Left colon (tissue), 2 donors: ENCODE results near the gene TRIM50. TPM values are rescaled to one million over a fixed set of nuclear protein-coding genes. Genes with fewer than 3 reads are reported as not detected.
"Not testable (repeated sequence)": the region's sequence is repeated elsewhere in the genome, so short reads cannot be mapped to it uniquely, and the experiment has no call there.

ENCODE experiments used
- ATAC-seq: fragments of 200-7000 bp; cut with Tn5 transposase; one replicate; pipeline ENCODE4 v1.9.1; 2020; ENCODE audit warnings: mild to moderate bottlenecking, moderate library complexity
- DNase-seq, 2 donors: peaks; one replicate each; pipeline ENCODE4 v3.0.0-alpha.2; 2020
- intact Hi-C, 2 donors: fragments of 100-400 bp; cut with DNase I in 1 of 2; cut with micrococcal nuclease in 1 of 2; formaldehyde crosslinking; loops; one replicate each; pipeline versions ENCODE4 v1.11.2 to v1.14.0; 2022; cut with DNase I, micrococcal nuclease
- long read RNA-seq: library from polyadenylated mRNA; unstranded; transcript quantifications from one replicate; pipeline ENCODE4 v2.0.0, GENCODE V29; 2021
- total RNA-seq, 2 donors: library from RNA; stranded (reverse); fragmentation: NEBNext Ultra II Directional; extraction: Animal tissue kit (Norgen Biotek cat#: 25700); gene quantifications; one replicate each; pipeline ENCODE4 v1.2.1, GENCODE V29; 2021
- donor health status: DM: no; HTN: no; CAD: no.
- donor health status: DM: yes; HTN: yes; CAD: no.

Gene TRIM50
- total RNA-seq, result under 1 TPM in 1 of 2 donors, not detected in 1; 0.28 TPM
- long read RNA-seq, result 0 reads

DNA sequence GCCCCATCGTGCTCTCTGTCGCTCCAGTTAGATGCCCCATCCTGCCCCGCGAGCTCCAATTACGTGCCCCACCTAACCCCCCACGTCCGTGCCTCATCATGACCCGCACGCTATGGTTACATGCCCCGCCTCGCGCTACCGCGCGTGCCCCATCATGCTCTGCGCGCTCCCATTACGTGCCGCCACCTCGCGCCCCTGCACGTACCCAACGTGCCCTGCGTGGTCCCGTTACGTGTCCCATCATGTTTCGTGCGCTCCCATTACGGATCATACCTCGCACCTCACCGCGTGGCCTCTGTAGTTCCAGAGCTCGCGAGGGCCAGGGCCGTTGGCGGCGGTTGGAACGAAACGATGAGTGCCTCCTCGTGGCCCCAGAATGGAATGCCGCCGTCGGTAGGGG lies at the start of gene TRIM50, which contains the start of gene FKBP6:
TSS of gene TRIM50 (minus strand) at position 161 of the 400 bp plus-strand sequence. CDS start 3,295 bp downstream, outside the sequence.
TSS of gene FKBP6 (plus strand) at position 240 of the 400 bp plus-strand sequence. CDS start 268 bp downstream, outside the sequence.
- intact Hi-C loops, DNase-seq, ATAC-seq: not testable (repeated sequence)

DNA sequence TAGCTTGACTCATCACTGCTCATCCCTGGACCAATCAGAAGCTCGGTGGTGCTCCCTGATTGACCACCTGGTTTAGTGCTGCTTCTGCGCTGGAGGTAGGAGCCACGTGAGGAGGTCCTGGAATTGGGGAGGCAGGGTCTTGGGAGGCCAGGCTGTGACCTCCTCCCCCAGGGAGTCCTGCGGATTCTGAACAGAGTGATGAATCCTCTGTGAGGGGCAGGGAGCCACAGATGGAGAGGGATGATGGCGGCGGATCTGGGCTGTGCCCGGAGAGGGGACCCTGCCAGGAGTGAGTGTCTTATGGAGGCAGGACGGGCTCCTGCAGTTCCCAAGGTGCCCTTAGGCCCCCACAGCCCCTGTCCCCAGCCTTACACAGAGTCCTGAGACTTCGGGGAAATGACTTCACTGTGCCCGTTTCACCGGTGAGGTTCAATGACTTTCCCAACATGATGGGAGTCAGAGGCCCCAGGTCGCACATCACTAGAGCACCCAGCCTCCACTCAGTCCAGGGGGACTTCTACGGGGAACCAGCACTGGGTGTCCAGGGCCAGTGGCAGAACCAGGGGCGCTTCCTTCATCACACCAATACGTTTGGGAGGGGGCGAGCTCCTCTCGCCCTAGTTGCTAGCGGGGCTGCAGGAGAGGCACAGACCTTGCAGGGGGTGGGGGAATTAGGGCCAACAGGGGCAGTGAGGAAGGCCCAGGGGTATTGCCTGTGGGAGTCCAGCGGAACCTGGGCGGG lies 49.0 kb upstream of the TRIM50 start:
- no peak for ATAC-seq
- DNase-seq, result no peak
- intact Hi-C loops, result no loop called here

DNA sequence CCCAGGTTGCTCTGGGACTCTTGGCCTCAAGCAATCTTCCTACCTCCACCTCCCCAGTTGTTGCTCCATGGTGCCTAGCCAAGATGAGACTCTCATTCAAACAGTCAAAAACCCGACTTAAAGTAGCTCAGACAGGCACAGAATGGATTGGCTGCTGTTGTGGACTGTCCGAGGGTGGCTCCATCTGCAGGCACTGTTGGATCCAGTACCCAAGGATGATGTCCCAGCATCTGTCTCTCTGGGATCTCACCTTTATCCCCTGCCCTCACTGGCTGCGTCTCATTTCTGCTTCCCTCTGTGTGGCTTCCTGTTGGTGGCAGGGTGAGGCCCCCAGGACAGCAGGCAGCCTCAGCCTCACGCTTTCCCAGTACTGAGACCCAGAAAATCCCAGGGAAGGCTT lies 48.4 kb upstream of the TRIM50 start:
- ATAC-seq, DNase-seq, intact Hi-C loops: not testable (repeated sequence)

DNA sequence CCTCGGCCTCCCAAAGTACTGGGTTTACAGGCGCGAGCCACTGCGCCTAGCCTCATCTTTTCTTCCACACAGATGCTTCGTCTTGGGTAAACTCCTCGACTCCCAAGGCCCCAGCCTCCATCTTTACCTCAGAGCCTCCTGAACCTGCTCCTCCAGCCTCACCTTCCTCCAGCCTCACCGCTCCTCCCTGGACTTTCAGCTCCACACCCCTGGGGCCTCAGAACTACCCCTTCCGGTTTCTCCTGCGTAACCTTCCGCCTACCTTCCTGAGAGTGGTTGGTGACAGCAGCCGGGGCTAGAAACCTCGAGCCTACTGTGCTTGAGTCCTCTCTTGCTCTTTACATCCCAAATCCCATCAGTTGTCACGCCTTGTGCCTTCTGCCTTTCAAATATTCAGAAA lies 45.9 kb upstream of the TRIM50 start:
- intact Hi-C loops, result no loop called here
- ATAC-seq, result no peak
- DNase-seq, result no peak

DNA sequence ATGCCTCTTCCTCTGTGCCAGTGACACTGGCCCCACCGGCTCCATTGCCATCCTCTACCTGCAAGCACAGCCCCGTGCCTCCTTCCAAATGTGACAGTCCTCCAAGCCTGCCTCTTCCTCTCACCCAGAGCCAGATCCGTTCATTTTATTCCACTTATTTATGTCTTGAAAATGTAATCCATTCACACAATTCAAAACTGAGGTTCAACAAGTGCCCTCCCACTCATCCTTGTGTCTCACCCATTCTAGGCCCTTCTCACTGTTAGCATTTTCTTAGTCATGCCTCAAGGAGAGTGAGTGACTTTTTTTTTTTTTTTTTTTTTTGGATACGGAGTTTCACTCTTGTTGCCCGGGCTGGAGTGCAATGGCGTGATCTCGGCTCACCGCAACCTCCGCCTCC lies 41.7 kb upstream of the TRIM50 start:
- ATAC-seq (no peak), DNase-seq (no peak)
- intact Hi-C loops, result no loop called here

DNA sequence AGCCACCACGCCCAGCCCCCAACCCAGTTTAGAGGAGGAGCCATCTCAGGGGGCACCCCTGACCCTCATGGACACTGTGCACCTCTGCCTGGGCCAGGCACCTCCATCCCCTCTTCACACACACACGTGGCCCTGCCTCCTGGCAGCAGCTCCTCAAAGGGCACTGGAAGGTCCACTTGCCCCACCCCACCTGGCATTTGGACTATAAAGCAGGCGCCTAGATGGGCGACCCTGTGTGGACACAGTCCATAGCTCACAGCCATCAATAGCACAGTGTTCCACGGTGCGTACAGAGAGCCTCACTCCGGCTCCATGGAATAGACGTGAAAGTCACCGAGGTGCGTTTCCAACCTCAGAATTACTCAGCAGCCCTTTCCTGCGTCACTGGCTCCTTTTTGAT lies 41.1 kb upstream of the TRIM50 start:
- intact Hi-C loops, result no loop called here
- ATAC-seq (no peak), DNase-seq (no peak)

DNA sequence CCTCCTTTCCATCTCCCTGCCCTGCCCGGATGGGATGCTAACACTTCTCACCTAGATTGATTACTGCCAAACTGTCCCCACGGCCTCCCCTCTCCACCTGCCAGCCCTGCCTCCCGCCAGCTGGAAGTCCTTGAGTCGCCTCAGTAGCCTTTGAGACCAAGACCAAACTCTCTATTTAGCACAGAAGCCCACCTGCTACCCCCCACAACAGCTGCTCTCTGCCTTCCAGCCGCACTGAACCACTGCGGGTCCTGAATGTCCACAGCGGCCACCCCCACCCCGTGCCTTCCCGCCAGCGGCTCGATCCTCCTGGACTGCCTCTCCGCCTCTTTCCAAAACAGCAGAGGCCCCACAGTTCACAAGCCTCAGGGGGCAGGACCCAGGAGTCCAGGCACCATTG lies 39.1 kb upstream of the TRIM50 start:
- intact Hi-C loops, result no loop called here
- DNase-seq (no peak), ATAC-seq (no peak)

DNA sequence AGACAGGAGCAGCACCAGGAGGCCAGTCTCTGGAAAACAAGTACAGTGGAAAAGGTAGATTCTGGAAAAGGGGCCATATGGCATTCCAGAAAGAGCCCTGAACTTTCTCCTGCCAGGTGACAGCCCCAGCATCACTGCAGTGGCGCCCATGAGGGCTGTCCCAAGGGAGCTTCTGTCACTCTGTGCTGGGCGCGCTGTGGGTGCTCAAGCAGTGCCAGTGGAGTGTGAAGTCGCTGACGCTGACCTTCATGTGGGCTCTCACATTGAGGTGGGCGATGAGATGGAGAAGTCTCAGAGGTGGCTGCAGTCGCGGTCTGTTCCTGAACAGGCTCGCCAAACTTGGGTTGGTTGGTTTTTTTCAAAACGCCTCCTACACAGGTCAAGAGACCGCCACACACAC lies 38.2 kb upstream of the TRIM50 start:
- DNase-seq, result no peak
- ATAC-seq, result no peak
- intact Hi-C loops, result no loop called here

DNA sequence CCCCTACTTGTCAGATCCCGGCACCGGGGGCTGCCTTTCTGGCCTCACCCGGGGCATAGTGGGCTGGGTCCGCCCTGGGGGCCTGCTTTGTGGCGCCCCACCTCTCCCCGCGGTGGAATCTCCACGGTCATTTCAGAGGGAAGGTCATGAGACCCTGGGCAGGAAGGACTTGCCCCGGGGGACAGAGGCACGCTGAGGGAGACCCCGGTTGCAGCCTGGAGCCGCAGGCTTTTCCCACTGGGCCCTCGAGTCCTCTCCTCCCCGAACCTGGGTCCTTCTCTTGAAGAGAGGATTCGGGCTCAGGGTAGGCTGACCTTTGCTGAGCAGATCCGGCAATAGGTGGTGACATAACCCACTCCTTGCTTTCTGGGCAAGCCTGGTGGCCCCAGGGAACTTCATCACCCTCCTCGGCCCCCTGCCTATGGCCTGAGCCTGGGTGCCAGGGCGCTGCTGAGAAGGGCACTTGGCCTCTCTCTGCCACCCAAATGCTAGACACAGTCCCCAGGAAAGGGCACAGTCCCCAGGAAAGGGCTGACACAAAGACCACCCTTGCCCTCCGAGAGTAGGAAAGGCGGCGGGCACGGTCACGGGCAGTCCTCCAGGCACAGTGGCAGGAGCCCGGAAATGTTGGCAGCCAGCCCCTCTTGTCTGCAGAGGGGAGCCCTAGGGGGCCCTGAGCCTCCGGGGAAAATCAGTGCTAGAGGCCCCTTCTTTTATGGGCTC lies 36.3 kb upstream of the TRIM50 start:
- DNase-seq, result no peak
- ATAC-seq, result no peak
- intact Hi-C loops, result no loop called here

DNA sequence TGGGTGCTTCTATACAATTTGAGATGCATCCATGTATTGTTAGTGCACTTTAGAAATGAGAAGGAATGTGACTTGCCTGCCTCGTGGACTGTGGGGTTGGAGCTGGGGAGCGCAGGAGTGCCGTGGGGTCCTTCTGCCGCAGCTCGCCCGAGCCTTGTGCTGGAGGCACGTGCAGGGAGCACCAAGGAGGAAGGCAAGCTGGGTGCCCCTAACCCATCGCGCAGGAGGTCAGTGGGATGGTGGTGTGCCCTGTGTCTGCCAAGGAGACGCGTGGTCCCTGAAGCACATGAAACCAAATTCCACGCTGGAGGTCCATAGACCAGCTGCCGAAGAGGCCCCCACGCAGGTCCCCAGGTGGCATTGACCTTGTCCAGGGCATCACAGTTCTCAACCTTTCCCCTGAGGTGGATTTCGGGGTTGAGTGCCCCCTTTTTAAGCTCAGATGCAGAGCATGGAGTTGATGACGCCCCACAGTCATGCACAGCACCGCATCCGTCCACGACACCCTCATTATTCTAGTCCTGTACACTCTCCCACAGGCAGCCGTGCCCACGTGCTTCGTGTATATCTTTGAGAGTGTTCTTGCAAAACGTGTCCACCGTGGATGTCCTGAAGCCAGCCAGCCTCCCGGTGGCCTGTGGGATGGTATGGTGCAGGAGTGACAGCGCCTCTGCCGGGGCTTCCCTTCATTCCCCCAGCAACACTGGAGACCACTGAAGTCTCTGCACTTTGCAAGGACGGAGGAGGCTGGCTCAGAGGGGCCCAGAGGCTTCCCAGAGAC lies 35.5 kb upstream of the TRIM50 start:
- DNase-seq (no peak), ATAC-seq (no peak)
- intact Hi-C loops, result no loop called here

DNA sequence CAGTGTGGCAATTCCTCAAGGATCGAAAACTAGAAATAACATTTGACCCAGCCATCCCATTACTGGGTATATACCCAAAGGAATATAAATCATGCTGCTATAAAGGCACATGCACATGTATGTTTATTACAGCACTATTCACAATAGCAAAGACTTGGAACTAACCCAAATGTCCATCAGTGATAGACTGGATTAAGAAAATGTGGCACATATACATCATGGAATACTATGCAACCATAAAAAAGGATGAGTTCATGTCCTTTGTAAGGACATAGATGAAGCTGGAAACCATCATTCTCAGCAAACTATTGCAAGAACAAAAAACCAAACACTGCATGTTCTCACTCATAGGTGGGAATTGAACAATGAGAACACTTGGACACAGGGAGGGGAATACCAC lies 32.7 kb upstream of the TRIM50 start:
- ATAC-seq, DNase-seq, intact Hi-C loops: not testable (repeated sequence)

DNA sequence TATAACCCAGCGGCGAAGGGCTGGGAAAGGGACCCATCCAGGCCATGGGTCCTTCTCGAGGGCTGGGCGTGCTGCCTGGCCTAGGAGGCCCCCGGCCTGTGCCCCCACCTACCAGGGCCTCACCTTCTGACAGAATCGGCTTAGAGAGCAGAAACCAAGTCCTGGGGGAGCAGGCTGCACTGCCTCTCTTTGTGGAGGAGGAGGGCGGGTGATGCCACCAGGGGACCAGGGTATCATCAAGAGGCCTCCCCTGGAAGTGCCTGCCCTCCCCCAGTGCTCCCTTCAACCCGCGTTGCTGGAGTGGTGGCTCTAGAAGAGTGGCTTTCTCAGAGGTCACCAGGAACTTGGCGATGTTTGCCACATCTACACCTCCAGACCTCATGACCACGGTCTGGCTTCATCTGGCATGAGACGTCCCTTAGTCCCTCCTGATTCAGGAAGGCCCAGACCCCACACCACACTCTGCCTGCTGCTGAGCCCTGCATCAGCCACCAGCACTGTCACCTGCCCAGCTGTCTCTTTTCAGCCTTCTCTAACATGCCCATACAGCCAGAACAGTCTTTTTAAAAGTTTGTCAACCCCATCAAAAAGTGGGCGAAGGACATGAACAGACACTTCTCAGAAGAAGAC lies 32.0 kb upstream of the TRIM50 start:
- intact Hi-C loops, result no loop called here
- ATAC-seq (no peak), DNase-seq (no peak)

DNA sequence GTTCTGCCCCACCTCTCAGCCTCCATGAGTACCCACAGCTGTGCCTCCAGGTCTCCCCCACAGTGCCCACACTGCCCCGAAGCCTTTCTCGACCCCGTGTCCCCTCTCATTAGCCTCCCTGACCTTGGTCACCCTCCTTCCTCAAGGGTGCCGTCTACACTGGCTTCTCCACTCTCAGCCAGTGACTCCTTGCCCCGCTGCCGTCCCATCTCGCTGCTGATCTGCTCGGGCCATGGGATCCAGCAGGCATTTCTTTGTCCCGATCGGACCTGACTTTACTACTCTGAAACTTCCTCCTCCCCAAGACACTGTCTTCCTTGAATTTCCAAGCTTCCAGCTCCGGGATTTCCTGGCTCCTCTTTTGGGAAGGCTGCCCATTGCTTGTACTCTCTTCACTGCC lies 31.4 kb upstream of the TRIM50 start:
- no peak for DNase-seq
- ATAC-seq, result no peak
- intact Hi-C loops, result no loop called here

DNA sequence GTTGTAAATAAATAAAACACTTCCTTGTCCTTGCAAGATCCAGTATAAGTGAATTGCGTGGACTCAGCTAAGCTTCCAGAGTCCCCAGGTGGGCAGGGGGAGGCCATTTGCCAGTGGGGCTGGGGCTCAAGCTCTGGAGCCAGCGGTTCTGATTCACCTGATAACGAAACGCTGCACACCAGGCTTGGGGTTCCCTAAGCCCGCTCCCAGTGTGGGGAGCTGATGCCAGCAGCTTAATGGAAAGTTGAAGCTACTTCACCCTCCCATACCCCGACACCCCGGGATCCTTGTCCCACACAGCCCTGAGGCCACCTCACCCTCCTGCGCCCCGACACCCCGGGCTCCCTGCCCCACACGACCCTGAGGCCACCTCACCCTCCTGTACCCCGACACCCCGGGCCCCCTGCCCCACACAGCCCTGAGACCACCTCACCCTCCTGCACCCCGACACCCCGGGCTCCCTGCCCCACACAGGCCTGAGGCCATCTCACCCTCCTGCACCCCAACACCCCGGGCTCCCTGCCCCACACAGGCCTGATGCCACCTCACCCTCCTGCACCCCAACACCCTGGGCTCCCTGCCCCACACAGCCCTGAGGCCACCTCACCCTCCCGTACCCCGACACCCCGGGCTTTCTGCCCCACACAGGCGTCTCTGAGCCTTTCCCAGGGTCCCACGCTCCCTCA lies 30.9 kb upstream of the TRIM50 start:
- ATAC-seq (no peak), DNase-seq (no peak)
- intact Hi-C loops, result no loop called here

DNA sequence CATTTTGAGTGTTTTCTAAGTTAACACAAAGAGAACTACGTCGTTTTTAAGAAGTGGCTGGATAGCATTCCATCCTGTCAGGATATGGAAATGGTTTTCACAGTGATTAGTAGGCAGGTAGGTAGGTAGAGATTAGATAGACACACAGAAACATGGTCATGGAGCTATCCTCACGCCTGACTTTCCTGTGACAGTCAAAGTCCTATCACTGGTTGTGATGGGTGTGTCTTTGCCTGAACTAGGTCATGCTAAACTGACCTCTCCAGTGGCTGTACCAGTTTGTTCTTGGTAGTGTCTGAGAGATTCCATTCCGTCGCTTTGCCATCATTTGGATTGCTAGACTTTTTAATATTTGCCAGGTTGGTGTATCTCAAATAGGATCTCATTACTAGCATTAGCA lies 28.3 kb upstream of the TRIM50 start:
- intact Hi-C loops, result no loop called here
- DNase-seq (no peak), ATAC-seq (peak; percentile 62)

DNA sequence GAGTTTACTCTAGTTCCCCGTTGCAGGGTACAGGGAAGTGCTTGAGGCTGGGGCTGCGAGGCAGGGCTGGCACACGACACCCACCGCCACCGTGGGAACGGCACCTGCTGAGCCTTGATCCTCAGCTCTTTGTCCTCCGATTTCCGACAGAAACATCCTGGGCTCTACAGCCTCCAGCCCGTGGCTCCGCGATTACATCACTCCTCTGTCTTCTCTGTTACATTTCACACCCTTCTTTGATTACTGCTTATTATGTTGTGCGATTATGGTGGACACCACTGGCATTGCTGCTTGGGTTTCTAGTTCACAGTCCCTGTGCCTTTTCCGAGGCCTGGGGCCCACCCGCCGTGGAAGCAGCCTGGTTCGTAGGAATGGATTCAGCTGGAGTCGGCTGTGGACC lies 26.9 kb upstream of the TRIM50 start:
- DNase-seq, result no peak
- ATAC-seq, result no peak
- intact Hi-C loops, result no loop called here

DNA sequence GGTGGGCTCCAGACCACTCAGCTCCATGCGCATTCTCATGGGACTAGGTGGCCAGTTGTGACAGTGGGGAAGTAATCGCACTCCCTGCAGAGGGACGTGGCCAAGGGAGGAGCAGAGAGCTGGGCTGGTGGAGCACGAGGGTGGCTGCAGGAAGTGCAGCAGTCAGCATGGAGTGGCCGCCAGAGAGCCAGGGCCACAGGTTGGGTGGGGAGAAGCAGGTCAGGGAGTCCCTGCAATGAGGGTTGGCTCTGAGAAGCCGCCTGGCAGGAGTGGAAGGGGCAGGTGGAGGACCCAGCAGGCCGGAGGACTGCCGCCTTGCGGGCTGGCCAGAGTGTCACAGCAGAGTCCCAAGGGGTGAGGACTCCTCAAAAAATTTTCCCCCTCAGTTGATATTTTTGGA lies 26.3 kb upstream of the TRIM50 start:
- ATAC-seq (no peak), DNase-seq (no peak)
- intact Hi-C loops, result no loop called here

DNA sequence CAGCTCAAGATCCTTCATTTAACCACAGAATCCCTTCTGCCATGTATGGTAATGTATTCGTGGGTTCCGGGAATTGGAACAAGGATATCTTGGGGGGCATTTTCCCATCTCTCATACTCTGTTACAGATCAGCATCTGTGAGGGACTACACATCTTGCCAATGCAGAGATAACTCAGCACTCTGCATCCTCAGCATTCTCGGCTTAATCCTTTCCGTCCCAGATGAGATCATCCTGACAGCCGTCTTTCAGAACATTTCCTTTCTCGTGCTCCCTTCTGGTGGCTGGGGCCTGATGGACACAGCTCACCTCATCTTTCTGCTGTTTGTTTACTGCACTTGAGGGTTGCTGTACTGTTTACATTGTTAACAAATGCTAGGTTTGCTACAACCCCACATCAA lies 25.4 kb upstream of the TRIM50 start:
- DNase-seq, result no peak
- ATAC-seq, result no peak
- intact Hi-C loops, result no loop called here

DNA sequence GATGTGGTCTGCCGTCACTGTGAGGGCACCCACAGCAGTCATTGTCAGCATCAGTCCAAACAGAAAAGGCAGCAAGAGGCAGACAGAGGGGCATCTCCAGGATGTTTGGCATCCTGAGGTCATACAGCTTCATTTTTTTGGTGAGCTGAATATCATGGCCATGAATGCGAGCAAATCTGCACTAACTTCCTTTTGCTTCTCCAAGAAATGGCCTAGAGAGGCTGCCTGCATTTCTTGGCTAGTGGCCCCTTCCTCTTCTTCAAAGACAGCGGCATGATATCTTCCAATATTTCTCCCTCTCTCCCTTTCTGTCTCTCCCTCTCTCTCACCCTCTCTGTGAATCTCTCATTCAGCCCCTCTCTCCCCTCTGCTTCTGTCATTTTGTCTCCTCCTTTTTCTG lies 24.9 kb upstream of the TRIM50 start:
- no peak for DNase-seq
- no peak for ATAC-seq
- intact Hi-C loops, result no loop called here
